ENCODE data around the gene FAM222A.

DNA sequence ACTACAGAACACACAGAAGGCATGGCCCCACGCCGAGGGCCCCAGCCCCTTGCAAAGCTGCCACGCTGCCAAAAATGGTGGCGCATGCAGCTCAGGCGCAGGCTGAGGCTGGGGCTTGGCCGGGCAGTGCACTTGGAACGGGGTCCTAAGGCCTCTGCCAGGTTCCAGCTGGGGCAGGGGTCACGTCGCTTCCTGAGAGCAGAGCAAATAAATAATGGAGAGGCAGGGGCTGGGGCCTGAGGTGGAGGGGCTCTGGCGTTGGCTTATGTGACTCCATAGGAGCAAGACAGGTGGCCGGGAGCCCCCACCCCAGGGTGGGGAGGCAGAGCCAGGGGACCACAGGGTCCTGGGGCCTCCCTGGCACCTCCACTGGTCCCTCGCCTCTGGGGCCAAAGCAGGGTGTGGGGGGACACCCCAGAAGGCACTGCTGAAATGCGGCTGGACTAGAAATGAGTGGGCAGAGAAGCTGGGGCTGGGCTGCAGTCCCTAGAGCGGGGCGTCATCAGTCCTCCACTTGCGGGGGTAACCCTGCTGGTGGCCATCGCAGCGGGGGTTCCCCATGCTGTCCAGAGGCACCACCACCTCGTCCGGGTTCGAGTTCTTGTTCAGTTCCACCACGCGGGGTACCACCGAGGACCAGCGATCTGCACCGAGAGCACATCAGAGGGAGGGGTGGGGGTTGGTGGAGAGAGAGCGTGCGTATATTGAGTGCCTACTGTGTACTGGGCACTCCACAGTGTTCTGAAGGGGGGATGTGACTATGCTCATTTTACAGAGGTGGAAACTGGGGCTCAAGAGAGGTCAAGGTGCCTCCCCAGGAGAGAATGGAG is 69.7 kb downstream of the FAM222A start:
- TF ChIP-seq, protein P1, sequence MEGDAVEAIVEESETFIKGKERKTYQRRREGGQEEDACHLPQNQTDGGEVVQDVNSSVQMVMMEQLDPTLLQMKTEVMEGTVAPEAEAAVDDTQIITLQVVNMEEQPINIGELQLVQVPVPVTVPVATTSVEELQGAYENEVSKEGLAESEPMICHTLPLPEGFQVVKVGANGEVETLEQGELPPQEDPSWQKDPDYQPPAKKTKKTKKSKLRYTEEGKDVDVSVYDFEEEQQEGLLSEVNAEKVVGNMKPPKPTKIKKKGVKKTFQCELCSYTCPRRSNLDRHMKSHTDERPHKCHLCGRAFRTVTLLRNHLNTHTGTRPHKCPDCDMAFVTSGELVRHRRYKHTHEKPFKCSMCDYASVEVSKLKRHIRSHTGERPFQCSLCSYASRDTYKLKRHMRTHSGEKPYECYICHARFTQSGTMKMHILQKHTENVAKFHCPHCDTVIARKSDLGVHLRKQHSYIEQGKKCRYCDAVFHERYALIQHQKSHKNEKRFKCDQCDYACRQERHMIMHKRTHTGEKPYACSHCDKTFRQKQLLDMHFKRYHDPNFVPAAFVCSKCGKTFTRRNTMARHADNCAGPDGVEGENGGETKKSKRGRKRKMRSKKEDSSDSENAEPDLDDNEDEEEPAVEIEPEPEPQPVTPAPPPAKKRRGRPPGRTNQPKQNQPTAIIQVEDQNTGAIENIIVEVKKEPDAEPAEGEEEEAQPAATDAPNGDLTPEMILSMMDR (IDR thresholded peaks at IDR 0.05), result no peak
- TF ChIP-seq POLR2AphosphoS5 (IDR thresholded peaks at IDR 0.05; ENCODE audit: low read depth, low read length) (no peak), TCF7L2 (IDR thresholded peaks at IDR 0.05; ENCODE audit: low read depth, low read length) (no peak)
